Peyer's patch (tissue), 4 donors: ENCODE results near the gene AASDH. TPM values are rescaled to one million over a fixed set of nuclear protein-coding genes. Genes with fewer than 3 reads are reported as not detected.

ENCODE experiments used
- DNase-seq, 3 donors: peaks; one replicate each; pipeline ENCODE4 v3.0.0-alpha.2; 2017 to 2019
- H3K27ac ChIP-seq, 4 donors: fragments of 200-600 bp; sonication (generic); one replicate each; pipeline ENCODE4 v1.5.1; 2016 to 2019
- H3K27me3 ChIP-seq, 2 donors: fragments of 200-600 bp; sonication (generic); one replicate each; pipeline ENCODE4 v1.5.1; 2019
- H3K36me3 ChIP-seq, 3 donors: fragments of 200-600 bp; sonication (generic); one replicate each; pipeline ENCODE4 v1.5.1; 2016 to 2019
- H3K4me1 ChIP-seq, 4 donors: fragments of 200-600 bp; sonication (generic); one replicate each; pipeline ENCODE4 v1.5.1; 2016 to 2019
- H3K4me3 ChIP-seq, 4 donors: fragments of 200-600 bp; sonication (generic); 1 replicate in 3 of 4; 2 replicates in 1 of 4; pipeline ENCODE4 v1.5.1; 2016 to 2019; ENCODE audit warnings: mild to moderate bottlenecking in 1 of 4
- H3K9me3 ChIP-seq, 4 donors: fragments of 200-600 bp; sonication (generic); one replicate each; pipeline ENCODE4 v1.5.1; 2016 to 2019; ENCODE audit warnings: mild to moderate bottlenecking in 1 of 4
- POLR2A ChIP-seq, 2 donors: fragments of 450-650 bp; IDR thresholded peaks; one replicate each; pipeline ENCODE4 v1.5.1; 2017; ENCODE audit warnings: antibody characterized with exemption in 2 of 2, mild to moderate bottlenecking in 2 of 2, moderate library complexity in 2 of 2
- total RNA-seq, 4 donors: library from RNA; depleted of rRNA; stranded (reverse); fragments of >200 nt; gene quantifications; one replicate each; pipeline ENCODE4 v1.1.0, GENCODE V29; 2016
- TF ChIP-seq, protein P1 (sequence below), 6 experiments: fragments of 450-650 bp in 4 of 6; fragments of 200-600 bp in 2 of 6; sonication (generic) in 1 of 6; IDR thresholded peaks; one replicate each; pipeline ENCODE4 v1.5.1; 2017 to 2019; ENCODE audit warnings: antibody characterized with exemption in 6 of 6, mild to moderate bottlenecking in 3 of 6, moderate library complexity in 1 of 6

The AASDH gene
- total RNA-seq, 4 donors from 2014 or later = 7.2 to 9.9 (median 9.6) TPM

DNA sequence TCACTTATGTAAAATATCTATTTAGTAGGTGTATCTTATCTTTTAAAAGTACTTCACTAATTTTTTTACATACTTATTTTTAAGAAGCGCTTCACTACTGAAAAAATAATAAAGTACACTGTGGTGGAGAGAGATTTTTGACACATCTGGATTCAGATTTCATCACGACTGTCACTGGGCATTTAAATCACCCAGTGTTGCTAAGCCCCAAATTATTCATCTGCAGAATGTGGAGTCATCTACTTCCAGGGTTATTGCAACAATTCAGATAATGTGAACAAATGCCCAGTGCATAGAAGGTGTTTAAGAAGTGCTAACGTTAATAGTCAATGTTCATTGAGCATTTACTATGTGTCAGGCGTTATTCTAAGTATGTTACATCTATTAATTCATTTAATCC, 41.8 kb downstream of the AASDH start:
- TF ChIP-seq, protein P1, sequence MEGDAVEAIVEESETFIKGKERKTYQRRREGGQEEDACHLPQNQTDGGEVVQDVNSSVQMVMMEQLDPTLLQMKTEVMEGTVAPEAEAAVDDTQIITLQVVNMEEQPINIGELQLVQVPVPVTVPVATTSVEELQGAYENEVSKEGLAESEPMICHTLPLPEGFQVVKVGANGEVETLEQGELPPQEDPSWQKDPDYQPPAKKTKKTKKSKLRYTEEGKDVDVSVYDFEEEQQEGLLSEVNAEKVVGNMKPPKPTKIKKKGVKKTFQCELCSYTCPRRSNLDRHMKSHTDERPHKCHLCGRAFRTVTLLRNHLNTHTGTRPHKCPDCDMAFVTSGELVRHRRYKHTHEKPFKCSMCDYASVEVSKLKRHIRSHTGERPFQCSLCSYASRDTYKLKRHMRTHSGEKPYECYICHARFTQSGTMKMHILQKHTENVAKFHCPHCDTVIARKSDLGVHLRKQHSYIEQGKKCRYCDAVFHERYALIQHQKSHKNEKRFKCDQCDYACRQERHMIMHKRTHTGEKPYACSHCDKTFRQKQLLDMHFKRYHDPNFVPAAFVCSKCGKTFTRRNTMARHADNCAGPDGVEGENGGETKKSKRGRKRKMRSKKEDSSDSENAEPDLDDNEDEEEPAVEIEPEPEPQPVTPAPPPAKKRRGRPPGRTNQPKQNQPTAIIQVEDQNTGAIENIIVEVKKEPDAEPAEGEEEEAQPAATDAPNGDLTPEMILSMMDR (IDR thresholded peaks at IDR 0.05) = no peak
- TF ChIP-seq POLR2A (IDR thresholded peaks at IDR 0.05) = no peak
- no peak for DNase-seq
- Histone ChIP-seq H3K4me3 (no peak overlapping the region), H3K9me3 (no peaks in the 10 kb centered on the region), H3K27ac (no peak overlapping the region), H3K27me3 (no peaks in the 10 kb centered on the region), H3K4me1 (no peaks in the 10 kb centered on the region), H3K36me3 (peaks cover 0 to 12% (median 0%) of the 10 kb centered on the region in 3 donors)

DNA sequence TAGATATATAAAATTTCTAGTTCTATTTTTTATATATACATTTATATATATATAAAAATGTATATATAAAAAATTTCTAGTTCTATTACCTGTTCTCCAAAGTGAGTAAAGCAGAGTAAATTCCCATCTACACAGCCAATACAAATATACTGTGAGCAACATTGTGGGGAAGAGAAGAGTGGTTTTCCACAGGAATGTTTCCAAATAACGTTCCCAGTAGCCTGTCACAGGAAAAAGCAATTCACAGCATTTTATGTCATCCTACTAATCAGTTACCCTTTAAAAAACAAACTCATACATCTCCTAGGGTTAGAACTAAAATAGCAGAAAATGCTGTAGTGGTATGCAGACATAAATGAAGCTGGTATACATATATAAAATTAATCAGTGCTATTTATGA, 44.5 kb downstream of the AASDH start:
- H3K9me3 ChIP-seq = no peaks in the 10 kb centered on the region
- no peaks in the 10 kb centered on the region for H3K27me3 ChIP-seq
- H3K36me3 ChIP-seq = peaks cover 0 to 8% (median 0%) of the 10 kb centered on the region in 3 donors
- H3K4me1 ChIP-seq = no peaks in the 10 kb centered on the region
- no peak for TF ChIP-seq POLR2A (IDR thresholded peaks at IDR 0.05)
- TF ChIP-seq, protein P1 (IDR thresholded peaks at IDR 0.05) = no peak
- H3K4me3 ChIP-seq = no peak overlapping the region
- no peak overlapping the region for H3K27ac ChIP-seq
- DNase-seq = no peak

DNA sequence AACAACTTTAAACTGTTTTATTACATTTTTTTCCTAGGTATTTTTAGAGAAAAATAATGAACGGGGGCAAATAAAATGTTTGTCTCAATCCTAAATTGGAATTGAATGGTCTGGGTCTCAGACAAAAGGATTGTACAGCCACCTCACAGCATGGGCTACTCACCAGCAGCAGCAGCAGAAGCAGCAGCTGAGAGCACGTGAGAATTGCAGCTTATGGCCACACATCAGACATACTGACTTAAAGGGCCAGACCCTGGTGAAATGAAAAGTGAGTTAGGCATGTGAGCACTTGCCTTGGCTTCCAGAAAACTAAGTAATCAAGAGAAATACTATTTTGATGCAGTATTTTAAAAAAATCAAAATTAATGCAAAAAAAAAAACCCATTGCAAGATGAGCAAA, 56.6 kb downstream of the AASDH start:
- H3K27me3 ChIP-seq = no peaks in the 10 kb centered on the region
- no peaks in the 10 kb centered on the region for H3K9me3 ChIP-seq
- TF ChIP-seq, protein P1 (IDR thresholded peaks at IDR 0.05) = no peak
- no peak for TF ChIP-seq POLR2A (IDR thresholded peaks at IDR 0.05)
- no peak overlapping the region for H3K27ac ChIP-seq
- DNase-seq = no peak
- no peak overlapping the region for H3K4me3 ChIP-seq
- H3K4me1 ChIP-seq = no peaks in the 10 kb centered on the region
- peaks cover 0 to 35% (median 0%) of the 10 kb centered on the region in 3 donors for H3K36me3 ChIP-seq

- TF ChIP-seq, protein P1 (IDR thresholded peaks at IDR 0.05) = no peak
- no peak for TF ChIP-seq POLR2A (IDR thresholded peaks at IDR 0.05)
- no peaks in the 10 kb centered on the region for H3K4me1 ChIP-seq
- H3K27me3 ChIP-seq = no peaks in the 10 kb centered on the region
- H3K4me3 ChIP-seq = no peak overlapping the region
- no peak for DNase-seq
- H3K9me3 ChIP-seq = no peaks in the 10 kb centered on the region
- peaks cover 0 to 71% (median 0%) of the 10 kb centered on the region in 3 donors for H3K36me3 ChIP-seq
- no peak overlapping the region for H3K27ac ChIP-seq
Observed at GRCh38 chr4:56326363-56326762, 60.9 kb downstream of the AASDH start.

- no peak for DNase-seq
- no peak for TF ChIP-seq POLR2A (IDR thresholded peaks at IDR 0.05)
- TF ChIP-seq, protein P1 (IDR thresholded peaks at IDR 0.05) = no peak
- Histone ChIP-seq H3K4me3 (no peak overlapping the region), H3K9me3 (no peaks in the 10 kb centered on the region), H3K4me1 (no peaks in the 10 kb centered on the region), H3K36me3 (peaks cover 0 to 62% (median 0%) of the 10 kb centered on the region in 3 donors), H3K27ac (no peak overlapping the region), H3K27me3 (no peaks in the 10 kb centered on the region)
Observed at GRCh38 chr4:56324011-56324610, 63.2 kb downstream of the AASDH start.
